K562 (cell line): ENCODE data around the gene CD300H. TPM values are rescaled to one million over a fixed set of nuclear protein-coding genes. Genes with fewer than 3 reads are reported as not detected.

ENCODE experiments used
- ATAC-seq: fragments of 200-7000 bp; cut with Tn5 transposase; 3 replicates; pipeline ENCODE4 v1.9.1; 2020; ENCODE audit warnings: moderate library complexity
- BruUV-seq: library from RNA; stranded (reverse); fragments of 400-500 nt; replicated peaks from 2 replicates; lab custom pipeline; 2021; lab: Mats Ljungman, UMichigan
- CTCF ChIA-PET: fragments of 300-600 bp; formaldehyde crosslinking; extraction: SDS; loops from one replicate; lab custom pipeline; 2021; ENCODE audit warnings: low intra/inter-chr PET ratio; lab: Yijun Ruan, JAX
- POLR2A ChIA-PET: fragments of 300-600, 350-650 bp; sonication (Branson Sonifier 250); formaldehyde crosslinking; extraction: SDS; loops from one replicate; lab custom pipeline; 2021; ENCODE audit warnings: antibody characterized with exemption, inconsistent platforms; lab: Yijun Ruan, JAX
- DNase-seq, 4 experiments: peaks; one replicate each; pipeline versions ENCODE4 v3.0.0 to v3.0.0-alpha.2; 2011 to 2018; ENCODE audit warnings: low spot score in 3 of 4, mixed read lengths in 3 of 4; ENCODE audit errors: extremely low read depth in 1 of 4
- FAIRE-seq: peaks from 2 replicates; lab custom pipeline; 2011; peaks lifted over from hg19 to GRCh38; lab: Jason Lieb, UNC
- H2AFZ ChIP-seq: 2 replicates; pipeline ENCODE4 v1.6.0; 2011; ENCODE audit warnings: low read depth, low read length, control low read depth, inconsistent platforms
- H3K27ac ChIP-seq: fragments of 200-600 bp; 3 replicates; pipeline ENCODE4 v1.8.0; 2011; ENCODE audit warnings: low read depth, mild to moderate bottlenecking, control low read depth, inconsistent platforms, low read length, moderate library complexity, mixed read lengths; ENCODE audit errors: extremely low read depth
- H3K27me3 ChIP-seq, 2 experiments: fragments of 300-600 bp in 1 of 2; 2 replicates in 1 of 2; 3 replicates in 1 of 2; pipeline versions ENCODE4 v1.6.0 to v1.8.0; 2011; ENCODE audit warnings: inconsistent platforms in 2 of 2, low read length in 2 of 2, mild to moderate bottlenecking in 1 of 2, mixed read lengths in 1 of 2, moderate library complexity in 1 of 2; ENCODE audit not compliant: control insufficient read depth in 2 of 2, insufficient read depth in 2 of 2
- H3K36me3 ChIP-seq: fragments of 300-600 bp; 3 replicates; pipeline ENCODE4 v1.8.0; 2011; ENCODE audit warnings: mild to moderate bottlenecking, low read length, inconsistent platforms; ENCODE audit not compliant: control insufficient read depth, insufficient read depth
- H3K4me1 ChIP-seq, 2 experiments: fragments of 200-600 bp in 1 of 2; replicated peaks in 1 of 2; 2 replicates in 1 of 2; 3 replicates in 1 of 2; pipeline versions ENCODE4 v1.5.1 to v1.8.0; 2011; ENCODE audit warnings: inconsistent platforms in 2 of 2, low read length in 2 of 2, mild to moderate bottlenecking in 1 of 2, mixed read lengths in 1 of 2, moderate library complexity in 1 of 2; ENCODE audit not compliant: control insufficient read depth in 2 of 2, insufficient read depth in 2 of 2
- H3K4me2 ChIP-seq: 2 replicates; pipeline ENCODE4 v1.6.1; 2011; ENCODE audit warnings: low read length, control low read depth, inconsistent platforms, mixed read lengths; ENCODE audit not compliant: insufficient read depth
- H3K4me3 ChIP-seq: fragments of 200-600 bp; sonication (generic), shearing (Covaris generic); 2 replicates; pipeline ENCODE4 v1.5.1; 2016; ENCODE audit warnings: control low read depth, inconsistent platforms
- H3K79me2 ChIP-seq: fragments of 200-600 bp; 3 replicates; pipeline ENCODE4 v1.8.0; 2011; ENCODE audit warnings: low read length, inconsistent platforms; ENCODE audit not compliant: control insufficient read depth, insufficient read depth
- H3K9ac ChIP-seq, 2 experiments: 2 replicates each; pipeline versions ENCODE4 v1.6.0 to v1.6.1; 2011; ENCODE audit warnings: low read depth in 2 of 2, low read length in 2 of 2, control low read depth in 1 of 2, inconsistent platforms in 1 of 2, mild to moderate bottlenecking in 1 of 2, mixed read lengths in 1 of 2; ENCODE audit not compliant: insufficient read depth in 1 of 2
- H3K9me1 ChIP-seq: one replicate; pipeline ENCODE4 v1.6.0; 2011; ENCODE audit warnings: inconsistent platforms, mild to moderate bottlenecking, low read length, moderate library complexity; ENCODE audit not compliant: control insufficient read depth, insufficient read depth
- H3K9me3 ChIP-seq: replicated peaks from 2 replicates; pipeline ENCODE4 v1.5.1; 2011; ENCODE audit warnings: low read depth, low read length, inconsistent platforms; ENCODE audit not compliant: control insufficient read depth, insufficient read depth
- H4K20me1 ChIP-seq: replicated peaks from 2 replicates; pipeline ENCODE4 v1.6.1; 2011; ENCODE audit warnings: low read length, inconsistent platforms, mixed read lengths; ENCODE audit not compliant: control insufficient read depth, insufficient read depth
- EGR1 ChIP-seq: fragments of 450-650 bp; conservative IDR thresholded peaks from 2 replicates; pipeline ENCODE4 v1.6.1; 2017; ENCODE audit warnings: mild to moderate bottlenecking
- FOS ChIP-seq: IDR thresholded peaks from 3 replicates; pipeline ENCODE4 v1.6.1; 2011; ENCODE audit not compliant: insufficient read length; ENCODE audit errors: extremely low read depth
- FOXJ3 ChIP-seq: sonication (generic); formaldehyde crosslinking; IDR thresholded peaks from 2 replicates; pipeline ENCODE4 v1.4.0; 2020; ENCODE audit warnings: mild to moderate bottlenecking, missing genetic modification reagents
- GATA2 ChIP-seq: sonication (generic); formaldehyde crosslinking; IDR thresholded peaks from 2 replicates; pipeline ENCODE4 v1.4.0; 2020; ENCODE audit warnings: mild to moderate bottlenecking, missing genetic modification reagents
- HNRNPH1 ChIP-seq: fragments of 200-400 bp; formaldehyde crosslinking; optimal IDR thresholded peaks from 2 replicates; pipeline ENCODE3; 2017; ENCODE audit warnings: low read depth, mild to moderate bottlenecking, low read length, moderate library complexity
- KLF13 ChIP-seq: fragments of 450-650 bp; IDR thresholded peaks from 2 replicates; pipeline ENCODE4 v1.6.1; 2016; ENCODE audit warnings: missing genetic modification characterization, low read depth, mild to moderate bottlenecking, missing compliant biosample characterization, moderate library complexity, borderline replicate concordance
- MED1 ChIP-seq: sonication (generic); formaldehyde crosslinking; IDR thresholded peaks from 2 replicates; pipeline ENCODE4 v1.8.1; 2023; ENCODE audit warnings: missing genetic modification reagents, borderline replicate concordance
- POLR2AphosphoS5 ChIP-seq: IDR thresholded peaks from 2 replicates; pipeline ENCODE4 v1.6.1; 2011; ENCODE audit warnings: mild to moderate bottlenecking, low read depth, low read length, moderate library complexity; ENCODE audit not compliant: control insufficient read depth, insufficient read depth
- PYGO2 ChIP-seq: fragments of 450-650 bp; IDR thresholded peaks from 2 replicates; pipeline ENCODE4 v1.6.1; 2016; ENCODE audit warnings: mild to moderate bottlenecking, missing genetic modification characterization, moderate library complexity, missing compliant biosample characterization
- SMARCB1 ChIP-seq: IDR thresholded peaks from 2 replicates; pipeline ENCODE4 v1.6.1; 2011; ENCODE audit warnings: improper control_type of control experiment, low read depth; ENCODE audit not compliant: insufficient read length
- TAF9B ChIP-seq: fragments of 450-650 bp; IDR thresholded peaks from 2 replicates; pipeline ENCODE4 v1.6.1; 2018; ENCODE audit warnings: mild to moderate bottlenecking; ENCODE audit not compliant: partially characterized antibody
- YY1 ChIP-seq, 3 experiments: IDR thresholded peaks; 2 replicates each; pipeline ENCODE4 v1.6.1; 2011; ENCODE audit warnings: low read length in 2 of 3, mild to moderate bottlenecking in 2 of 3, moderate library complexity in 2 of 3, borderline replicate concordance in 1 of 3, control low read depth in 1 of 3, low read depth in 1 of 3; ENCODE audit not compliant: insufficient read depth in 3 of 3, insufficient replicate concordance in 2 of 3, control insufficient read depth in 1 of 3, insufficient read length in 1 of 3; ENCODE audit errors: extremely low read depth in 1 of 3
- ZNF143 ChIP-seq: sonication (generic); formaldehyde crosslinking; IDR thresholded peaks from 2 replicates; pipeline ENCODE4 v1.9.0; 2022; ENCODE audit warnings: mild to moderate bottlenecking, missing genetic modification reagents
- ZNF165 ChIP-seq: fragments of 250-450 bp; sonication (Bioruptor Pico); IDR thresholded peaks from 2 replicates; pipeline ENCODE4 v1.4.0; 2020; ENCODE audit warnings: borderline replicate concordance
- ZNF766 ChIP-seq: fragments of 200-800 bp; sonication (Bioruptor generic); conservative IDR thresholded peaks from 2 replicates; pipeline ENCODE4 v1.6.1; 2016; ENCODE audit warnings: missing genetic modification characterization, missing compliant biosample characterization
- ZNF785 ChIP-seq: fragments of 250-450 bp; sonication (Bioruptor Pico); IDR thresholded peaks from 2 replicates; pipeline ENCODE4 v1.4.0; 2020; ENCODE audit warnings: mild to moderate bottlenecking
- WGBS: fragments of 100-300 bp; shearing (Covaris generic); methylation state at CpG from one replicate; pipeline ENCODE4 v1.1.6; 2016; ENCODE audit warnings: low coverage, mixed read lengths; ENCODE audit not compliant: insufficient coverage; ENCODE audit errors: missing lambda C conversion rate; 5-methylcytosine and 5-hydroxymethylcytosine counted together
- in situ Hi-C: fragments of 300-500 bp; cut with MboI; formaldehyde crosslinking; loops from 4 replicates; pipeline ENCODE4 v1.15.0; 2018; ENCODE audit warnings: inconsistent platforms, mixed read lengths
- intact Hi-C: fragments of 100-400 bp; cut with micrococcal nuclease; formaldehyde crosslinking; loops from 2 replicates; pipeline ENCODE4 v1.14.2; 2022
- polyA plus RNA-seq, 8 experiments: library from polyadenylated mRNA; depleted of rRNA in 4 of 8; stranded (reverse) in 5 of 8; unstranded in 3 of 8; fragments of >200 nt; fragmentation: Nextera tagmentation in 2 of 8; fragmentation: Illumina TruSeq in 1 of 8; extraction: Ambion mirVana in 2 of 8; extraction: Trizol in 1 of 8; gene quantifications; 2 replicates each; pipeline versions ENCODE4 v1.2.1 to v1.2.3, GENCODE V29; 2011 to 2014; ENCODE audit warnings: inconsistent platforms in 1 of 8, missing spikeins in 1 of 8
- total RNA-seq, 7 experiments: library from RNA; depleted of rRNA in 6 of 7; stranded (reverse); fragments of >200 nt in 6 of 7; fragmentation: Illumina TruSeq in 2 of 7; extraction: Trizol in 2 of 7; gene quantifications; 2 replicates each; pipeline versions ENCODE4 v1.2.1 to v1.2.3, GENCODE V29; 2011 to 2021; ENCODE audit warnings: low replicate concordance in 1 of 7
- TF ChIP-seq, protein P1 (sequence below): fragments of 250-450 bp; sonication (Bioruptor Pico); IDR thresholded peaks from 2 replicates; pipeline ENCODE4 v1.4.0; 2020; ENCODE audit warnings: mild to moderate bottlenecking, moderate library complexity
- TF ChIP-seq, protein P2 (sequence below): fragments of 250-450 bp; sonication (Bioruptor Pico); IDR thresholded peaks from 2 replicates; pipeline ENCODE4 v1.5.1; 2021; ENCODE audit warnings: mild to moderate bottlenecking

CD300H gene
- total and polyA plus RNA-seq, 9 of the 15 experiments (the other 6 are each of a cell fraction or from before 2014, with no cell fraction given) = not detected

DNA sequence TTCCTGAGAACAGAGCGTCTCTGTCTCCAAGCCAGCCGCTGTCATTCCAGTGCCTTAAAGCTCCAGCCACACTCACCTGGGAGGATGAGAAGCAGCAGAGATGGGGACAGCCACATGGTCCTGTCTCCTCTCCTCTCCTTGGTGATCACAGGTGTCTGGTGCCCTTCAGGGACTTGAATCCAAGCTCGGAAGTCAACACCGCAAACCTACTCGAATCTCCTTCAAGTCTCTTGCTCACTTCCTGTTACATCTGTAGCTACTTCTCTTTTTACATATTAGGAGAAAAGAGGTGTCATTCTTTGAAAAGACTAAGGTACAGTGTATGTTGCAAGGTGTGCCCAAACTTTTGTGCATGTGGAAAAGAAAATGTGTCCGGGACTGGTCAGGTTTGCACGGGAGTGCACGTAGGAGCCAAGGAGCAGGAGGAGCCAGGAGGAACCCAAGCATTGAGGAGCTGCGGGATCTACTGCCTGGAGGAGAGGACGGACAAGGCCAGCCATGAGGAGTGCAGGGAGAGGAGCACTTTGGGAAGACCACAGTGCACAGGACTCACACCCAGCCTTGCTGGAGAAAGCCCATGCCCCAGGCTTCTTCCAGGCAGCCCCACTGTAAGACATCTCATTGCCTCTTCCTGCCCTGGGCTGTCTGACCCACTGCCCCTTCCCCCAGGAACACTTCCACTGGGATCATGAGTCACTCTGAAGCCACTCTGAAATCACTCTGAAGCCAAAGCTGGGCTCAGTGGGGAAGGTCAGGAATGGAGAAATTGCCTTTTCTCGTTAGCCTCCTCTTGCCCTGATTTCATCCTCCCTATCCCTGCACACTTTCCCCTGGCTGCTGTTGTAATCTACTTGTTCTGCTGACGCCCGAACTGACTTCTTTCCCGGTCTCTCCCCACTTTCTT, 25.0 kb upstream of the CD300H start, which contains the start of gene CD300LD:
Gene CD300LD, minus strand, starts transcription at position 197 of the 904 bp plus-strand sequence. Its CDS starts 81 bp downstream, at position 116.
- in situ Hi-C loops (loop anchor here (10.0 kb wide), 1 partner anchor 218 kb away; no protein-coding TSS in a partner anchor), intact Hi-C loops (no loop called here)
- Histone ChIP-seq H4K20me1 (no peaks in the 10 kb centered on the region), H3K4me2 (no peak within 1 kb of the TSS), H3K27me3 (peaks cover 0 to 20% of the 10 kb centered on the region in 2 experiments; a peak in 2 of 5 replicates), H3K9me3 (no peaks in the 10 kb centered on the region), H3K9ac (no peak within 1 kb of the TSS), H2AFZ (no peak within 1 kb of the TSS), H3K4me1 (no peaks in the 10 kb centered on the region), H3K36me3 (no peaks in the 10 kb centered on the region), H3K9me1 (no peaks in the 10 kb centered on the region), H3K27ac (no peak within 1 kb of the TSS), H3K79me2 (no peaks in the 10 kb centered on the region), H3K4me3 (no peak within 1 kb of the TSS)
- CTCF ChIA-PET = no interaction called here
- no peak for ATAC-seq
- no peak for DNase-seq
- TF ChIP-seq YY1 (IDR thresholded peaks at IDR 0.05; ENCODE audit: borderline replicate concordance in 1 of 3, control insufficient read depth in 1 of 3, extremely low read depth in 1 of 3, insufficient read depth in 3 of 3, insufficient read length in 1 of 3, insufficient replicate concordance in 2 of 3, low read depth in 1 of 3, low read length in 2 of 3) = no peak
- no peak for TF ChIP-seq ZNF785 (CRISPR knock-in tag)
- no peak for TF ChIP-seq MED1 (CRISPR knock-in tag)
- no peak for TF ChIP-seq ZNF165 (CRISPR knock-in tag)
- no peak for TF ChIP-seq ZNF143
- TF ChIP-seq PYGO2 (tag) = no peak
- no peak for TF ChIP-seq FOS
- TF ChIP-seq TAF9B = no peak
- no peak for TF ChIP-seq HNRNPH1
- TF ChIP-seq SMARCB1 = no peak
- TF ChIP-seq, protein P1, sequence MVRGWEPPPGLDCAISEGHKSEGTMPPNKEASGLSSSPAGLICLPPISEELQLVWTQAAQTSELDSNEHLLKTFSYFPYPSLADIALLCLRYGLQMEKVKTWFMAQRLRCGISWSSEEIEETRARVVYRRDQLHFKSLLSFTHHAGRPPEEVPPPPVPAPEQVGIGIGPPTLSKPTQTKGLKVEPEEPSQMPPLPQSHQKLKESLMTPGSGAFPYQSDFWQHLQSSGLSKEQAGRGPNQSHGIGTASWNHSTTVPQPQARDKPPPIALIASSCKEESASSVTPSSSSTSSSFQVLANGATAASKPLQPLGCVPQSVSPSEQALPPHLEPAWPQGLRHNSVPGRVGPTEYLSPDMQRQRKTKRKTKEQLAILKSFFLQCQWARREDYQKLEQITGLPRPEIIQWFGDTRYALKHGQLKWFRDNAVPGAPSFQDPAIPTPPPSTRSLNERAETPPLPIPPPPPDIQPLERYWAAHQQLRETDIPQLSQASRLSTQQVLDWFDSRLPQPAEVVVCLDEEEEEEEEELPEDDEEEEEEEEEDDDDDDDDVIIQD (CRISPR knock-in tag) = no peak
- no peak for TF ChIP-seq GATA2 (CRISPR knock-in tag)
- TF ChIP-seq ZNF766 = no peak
- TF ChIP-seq EGR1 = no peak
- TF ChIP-seq KLF13 = no peak
- TF ChIP-seq POLR2AphosphoS5 = no peak
- TF ChIP-seq, protein P2, sequence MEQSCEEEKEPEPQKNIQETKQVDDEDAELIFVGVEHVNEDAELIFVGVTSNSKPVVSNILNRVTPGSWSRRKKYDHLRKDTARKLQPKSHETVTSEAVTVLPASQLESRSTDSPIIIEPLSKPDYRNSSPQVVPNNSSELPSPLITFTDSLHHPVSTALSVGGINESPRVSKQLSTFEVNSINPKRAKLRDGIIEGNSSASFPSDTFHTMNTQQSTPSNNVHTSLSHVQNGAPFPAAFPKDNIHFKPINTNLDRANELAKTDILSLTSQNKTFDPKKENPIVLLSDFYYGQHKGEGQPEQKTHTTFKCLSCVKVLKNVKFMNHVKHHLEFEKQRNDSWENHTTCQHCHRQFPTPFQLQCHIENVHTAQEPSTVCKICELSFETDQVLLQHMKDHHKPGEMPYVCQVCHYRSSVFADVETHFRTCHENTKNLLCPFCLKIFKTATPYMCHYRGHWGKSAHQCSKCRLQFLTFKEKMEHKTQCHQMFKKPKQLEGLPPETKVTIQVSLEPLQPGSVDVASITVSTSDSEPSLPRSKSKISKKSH (CRISPR knock-in tag) = no peak
- TF ChIP-seq FOXJ3 (CRISPR knock-in tag) = no peak
- POLR2A ChIA-PET = interaction anchor here (0.7 kb wide), 1 partner anchor 19 kb away, joined by 4 read pairs; no protein-coding TSS in a partner anchor
- FAIRE-seq = no peak
- no TSS peak for BruUV-seq
- 0% methylated on average over 14 of the region's 14 CpGs for whole genome bisulfite sequencing
